Left renal pelvis (tissue), 4 donors: Measurements from ENCODE around the gene SPA17. TPM values are rescaled to one million over a fixed set of nuclear protein-coding genes. Genes with fewer than 3 reads are reported as not detected.

Source experiments
- DNase-seq, 4 donors: peaks; one replicate each; pipeline ENCODE4 v3.0.0-alpha.2; 2013; ENCODE audit warnings: low read depth in 4 of 4, low spot score in 3 of 4
- polyA plus RNA-seq, 4 donors: library from polyadenylated mRNA; unstranded; fragments of 120-200 nt; gene quantifications; one replicate each; pipeline ENCODE4 v1.2.1, GENCODE V29; 2013; ENCODE audit not compliant: insufficient read length in 4 of 4

SPA17 gene
- polyA plus RNA-seq, result 10 to 100 TPM in 3 of 4 donors, 1 to 10 TPM in 1; 5.0 to 24.4 (median 19.2) TPM

- DNase-seq, result peak; percentile 79 to 92 (median 92)
Observed at GRCh38 chr11:124673333-124674167, at the start of gene SPA17, which contains the start of gene SIAE. SPA17 (plus strand) TSS chr11:124673904; CDS start chr11:124675265, 1,361 bp downstream. SIAE (minus strand) TSS chr11:124673739; CDS start chr11:124673708, 31 bp downstream.

DNA sequence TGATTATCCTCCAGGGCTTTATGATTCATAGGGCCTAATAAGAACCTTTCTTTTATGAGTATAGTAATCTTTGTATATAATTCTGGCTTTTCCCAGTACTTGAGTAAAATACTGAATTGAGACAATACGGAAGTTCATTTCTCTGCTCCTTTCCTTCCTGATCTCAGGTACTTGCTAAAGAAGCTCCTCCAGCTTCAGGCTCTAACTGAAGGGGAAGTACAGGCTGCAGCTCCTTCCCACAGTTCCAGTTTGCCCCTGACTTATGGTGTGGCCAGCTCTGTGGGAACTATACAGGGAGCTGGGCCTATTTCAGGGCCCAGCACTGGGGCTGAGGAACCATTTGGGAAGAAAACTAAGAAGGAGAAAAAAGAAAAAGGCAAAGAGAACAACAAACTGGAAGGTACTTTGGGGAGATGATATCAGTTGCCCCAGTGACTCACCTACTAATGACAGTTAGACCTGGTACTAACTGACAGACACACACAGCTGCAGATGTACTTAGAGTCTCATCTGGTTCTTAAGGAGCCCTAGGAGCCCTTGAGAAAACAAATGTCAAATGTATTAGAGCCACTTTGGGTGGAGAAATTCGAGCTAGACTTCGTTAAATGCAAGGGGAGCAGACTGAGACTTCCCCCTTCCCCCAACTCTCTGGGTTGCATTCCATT, 48.1 kb upstream of the SPA17 start:
- DNase-seq, result no peak

DNA sequence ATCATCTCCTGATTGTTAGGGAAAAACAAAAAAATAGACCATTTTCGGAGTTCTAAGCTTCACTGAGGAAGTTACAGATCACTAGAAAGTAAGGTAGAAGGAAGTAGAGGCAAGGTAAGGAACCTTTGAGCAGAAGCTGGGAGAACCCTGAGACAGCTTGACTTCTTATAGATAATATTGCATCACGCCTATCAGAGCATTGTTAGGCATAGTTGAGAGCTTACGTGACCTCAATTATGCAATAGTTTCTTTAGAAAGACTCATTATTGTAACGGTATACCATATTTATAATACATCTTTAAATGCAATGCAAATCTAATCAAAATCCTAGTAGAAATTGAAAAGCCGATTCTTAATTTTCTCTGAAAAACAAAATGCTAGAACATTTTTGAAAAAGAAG, 46.2 kb upstream of the SPA17 start:
- no peak for DNase-seq

GRCh38 chr11:124629961-124630360, 43.7 kb upstream of the SPA17 start:
- DNase-seq, result no peak

DNA sequence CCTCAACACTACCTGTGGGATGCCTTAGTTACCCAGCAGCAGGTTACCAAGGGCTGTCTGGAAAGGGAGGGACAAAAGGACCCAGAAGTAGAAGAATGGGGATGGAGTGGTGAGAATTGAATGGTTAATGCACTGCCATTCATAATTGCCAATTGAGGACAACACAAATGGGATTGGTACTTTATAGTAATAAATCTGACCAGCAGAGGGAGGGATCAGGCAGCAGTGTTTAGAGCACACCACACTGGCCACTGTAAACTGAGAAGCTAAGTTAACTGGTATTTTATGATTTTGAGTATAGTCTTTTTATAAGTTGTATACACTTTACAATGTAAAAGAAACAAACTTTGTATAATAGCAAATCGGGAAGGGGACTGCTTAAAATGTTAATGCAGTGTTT, 40.3 kb upstream of the SPA17 start:
- no peak for DNase-seq

DNA sequence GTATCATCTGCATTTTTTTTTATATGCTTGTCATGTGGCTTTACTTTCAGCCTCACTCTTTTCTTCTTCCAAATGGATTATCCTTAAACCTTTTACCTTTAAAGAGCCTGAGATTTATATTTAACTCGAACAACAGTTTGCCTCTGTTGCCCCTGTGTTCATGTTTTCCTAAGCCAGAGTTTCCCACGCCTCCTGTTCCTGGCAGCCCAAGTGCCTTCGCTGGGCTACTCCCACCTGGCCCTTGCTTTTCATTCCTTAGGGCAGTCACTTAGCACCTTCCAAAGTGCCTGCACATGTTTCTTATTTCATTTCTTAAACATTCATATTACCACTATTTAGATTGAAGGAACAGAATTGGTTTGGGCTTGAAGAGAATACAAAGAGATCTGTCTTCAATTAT, 37.8 kb upstream of the SPA17 start:
- no peak for DNase-seq

- no peak for DNase-seq
Observed at GRCh38 chr11:124638500-124638899, 35.2 kb upstream of the SPA17 start.

- no peak for DNase-seq
Observed at GRCh38 chr11:124639186-124639585, 34.5 kb upstream of the SPA17 start.

DNA sequence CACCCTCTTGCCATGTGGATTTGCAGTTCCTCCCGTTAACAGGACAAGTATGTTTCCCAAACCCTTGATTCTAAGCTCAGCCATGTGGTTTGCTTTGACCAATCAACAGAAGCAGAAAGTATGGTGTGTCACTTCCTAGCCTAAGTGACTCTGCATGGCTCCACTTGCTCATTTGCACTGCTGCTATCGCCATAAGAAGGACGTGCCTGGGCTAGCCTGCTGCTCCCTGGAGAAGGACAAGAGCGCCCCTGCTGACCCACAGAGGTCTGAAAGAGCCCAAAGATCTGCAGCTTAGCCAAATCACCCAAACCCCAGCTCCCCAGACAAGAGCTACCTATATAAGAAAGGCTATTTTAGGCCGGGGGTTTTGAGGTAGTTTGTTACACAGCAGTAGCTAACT, 33.0 kb upstream of the SPA17 start:
- no peak for DNase-seq

- no peak for DNase-seq
Observed at GRCh38 chr11:124642628-124643027, 31.1 kb upstream of the SPA17 start.

DNA sequence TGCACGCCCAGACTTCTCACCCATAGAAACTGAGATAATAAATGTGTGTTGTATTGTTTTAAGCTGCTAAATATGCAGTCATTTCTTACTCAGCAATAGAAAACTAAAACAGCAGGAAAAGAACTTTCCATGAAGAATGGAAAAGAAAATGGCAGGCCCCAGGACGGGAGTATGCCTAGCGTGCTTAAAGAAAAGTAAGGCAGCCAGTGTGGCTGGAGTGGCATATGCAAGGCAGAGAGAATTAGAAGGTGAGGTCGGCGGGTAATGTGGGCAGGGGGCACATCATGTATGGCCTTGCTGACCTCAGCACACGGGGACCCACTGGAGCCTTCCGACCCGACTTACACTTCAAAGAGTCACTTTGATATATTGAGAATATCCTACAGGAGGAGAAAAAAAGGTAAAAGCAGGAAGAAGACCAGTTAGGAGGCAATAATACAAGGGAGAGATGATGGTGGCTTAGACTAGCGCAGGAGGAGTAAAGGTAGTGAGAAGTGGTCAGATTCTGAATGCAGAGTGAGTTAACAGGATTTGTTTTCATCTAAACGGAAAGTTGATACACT, 30.6 kb upstream of the SPA17 start:
- DNase-seq, result no peak

DNA sequence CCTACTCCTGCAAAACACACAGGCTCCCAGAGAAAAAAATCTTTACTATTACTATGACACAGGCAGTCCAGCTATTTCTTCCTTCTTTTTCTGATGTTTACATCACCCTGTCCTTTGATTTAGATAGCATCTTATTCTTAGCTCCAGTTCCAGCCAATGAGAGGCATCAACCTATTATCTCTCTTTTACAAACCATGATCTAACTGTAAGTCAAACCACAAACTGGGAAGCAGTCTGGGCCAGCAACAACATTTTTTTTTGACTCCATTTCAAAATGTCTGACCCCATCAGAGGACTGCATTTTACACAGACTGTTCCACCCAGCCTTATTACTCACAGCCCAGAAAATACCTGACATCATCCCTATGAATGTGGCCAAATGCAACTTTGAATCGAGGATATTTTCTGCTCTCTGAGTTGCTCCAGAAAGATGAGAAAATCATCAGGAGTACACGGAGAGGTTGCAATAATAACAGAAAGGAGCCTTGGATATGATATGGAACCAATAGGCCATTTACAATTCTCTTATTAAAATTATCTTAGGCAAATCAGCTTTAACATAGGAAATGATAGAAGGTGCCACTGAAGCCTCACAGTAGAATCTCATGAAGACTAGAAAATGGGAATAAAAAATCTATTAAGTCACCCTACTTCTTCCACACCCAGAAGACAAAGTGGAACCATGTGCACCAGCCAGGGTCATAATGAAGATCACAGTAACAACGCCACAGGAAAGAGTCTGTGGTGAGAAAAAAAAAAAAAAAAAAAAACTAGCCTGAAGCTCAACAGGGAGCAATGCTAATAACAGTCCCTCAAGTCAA, 29.9 kb upstream of the SPA17 start:
- DNase-seq, result no peak

GRCh38 chr11:124644426-124645280, 29.1 kb upstream of the SPA17 start:
- no peak for DNase-seq

DNA sequence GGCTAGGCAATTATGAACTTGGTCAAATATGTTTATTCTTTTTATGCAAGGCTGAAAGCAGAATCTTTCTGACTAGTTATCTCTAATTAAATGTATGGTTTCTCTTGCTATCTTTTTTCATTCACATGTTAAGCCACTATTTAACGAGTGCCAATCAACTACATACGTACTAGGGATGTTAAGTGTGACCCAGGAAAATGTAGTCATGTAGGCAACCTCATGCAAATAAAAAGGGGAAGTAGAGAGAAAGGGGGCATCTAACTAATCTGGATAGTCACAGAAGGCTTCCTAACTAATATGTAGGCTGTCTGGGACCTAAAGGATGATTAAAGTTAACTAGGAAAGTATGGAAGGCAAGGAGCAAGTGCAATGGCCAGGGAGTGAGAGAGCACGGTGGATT, 27.6 kb upstream of the SPA17 start:
- no peak for DNase-seq

DNA sequence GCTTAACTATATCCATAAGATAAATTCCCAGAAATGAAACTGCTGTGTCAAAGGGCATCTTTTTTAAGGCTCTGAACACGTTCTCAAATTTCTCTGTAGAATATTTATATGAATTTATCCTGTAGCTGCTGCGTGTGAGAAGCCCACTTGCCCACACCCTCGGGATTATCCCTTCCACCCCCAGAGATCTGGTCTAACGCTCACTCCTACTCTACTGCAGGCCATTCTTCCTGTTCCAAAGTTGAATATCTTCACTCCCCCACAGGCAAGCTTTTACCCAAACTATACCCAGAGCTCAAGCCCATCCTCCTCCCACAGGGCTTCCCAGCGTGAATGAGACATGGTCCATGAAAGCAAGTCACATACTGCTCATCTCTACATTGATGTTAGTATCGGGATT, 25.1 kb upstream of the SPA17 start:
- DNase-seq, result no peak

GRCh38 chr11:124656774-124657630, 16.7 kb upstream of the SPA17 start:
- DNase-seq, result no peak

DNA sequence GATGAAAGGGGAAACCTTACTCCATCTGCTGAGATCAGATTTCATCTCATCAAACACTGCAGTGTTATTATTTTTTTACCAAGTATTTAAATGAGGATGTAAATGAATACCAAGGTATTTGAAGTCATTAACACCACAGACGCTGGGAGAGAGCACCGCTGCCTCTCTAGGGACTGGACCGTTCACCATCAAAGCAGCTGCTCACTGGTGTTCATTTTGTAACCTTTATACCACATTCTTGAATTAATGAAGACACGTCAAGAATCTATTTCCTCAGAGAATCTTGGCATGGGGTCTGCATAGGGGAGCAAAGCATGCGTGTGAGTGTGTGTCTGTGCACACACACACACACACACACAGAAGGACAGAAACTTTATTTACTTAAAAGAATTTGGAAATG, 15.8 kb upstream of the SPA17 start:
- DNase-seq, result no peak

- DNase-seq, result no peak
Observed at GRCh38 chr11:124658501-124658900, 15.2 kb upstream of the SPA17 start.

DNA sequence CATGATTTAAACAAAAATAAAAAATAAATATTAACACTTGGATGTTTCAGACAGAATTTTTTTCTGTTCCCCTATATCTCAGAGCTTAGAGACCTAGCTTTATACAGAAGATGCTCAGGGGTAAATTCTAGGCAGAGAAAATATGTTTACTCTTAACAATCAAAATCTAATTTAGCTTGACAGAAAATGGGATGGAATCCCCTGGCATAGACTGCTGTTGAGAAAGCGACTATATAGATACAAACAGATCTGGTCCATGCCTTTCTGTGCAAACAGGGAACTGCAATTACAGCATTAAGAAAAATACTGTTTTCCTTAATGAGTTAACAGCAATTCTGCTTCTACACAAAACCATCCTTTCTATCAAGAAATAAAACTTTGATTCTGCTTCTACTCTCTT, 14.7 kb upstream of the SPA17 start:
- no peak for DNase-seq
